Activated CD4-positive, alpha-beta T cell treated with anti-CD3 and anti-CD28 coated beads, Interleukin-2, amount 10 ng/mL, durations not matched to agents 7 days and 5 days (primary cell): Measurements from ENCODE around the gene OR2D2. TPM values are rescaled to one million over a fixed set of nuclear protein-coding genes. Genes with fewer than 3 reads are reported as not detected.

Experiments
- CTCF ChIA-PET: fragments of 350-600 bp; sonication (Branson Sonifier 250); formaldehyde crosslinking; loops from one replicate; lab custom pipeline; 2021; ENCODE audit warnings: antibody characterized with exemption; lab: Charles Lee
- POLR2A ChIA-PET: fragments of 350-600 bp; sonication (Branson Sonifier 250); formaldehyde crosslinking; loops from one replicate; lab custom pipeline; 2021; ENCODE audit warnings: antibody characterized with exemption; lab: Charles Lee
- DNase-seq: peaks from one replicate; pipeline ENCODE4 v3.0.0-alpha.2; 2020
- H3K27ac Mint-ChIP-seq: one replicate; pipeline ENCODE4 v1.8.0; 2021; ENCODE audit warnings: mild to moderate bottlenecking, moderate library complexity, mixed read lengths
- H3K27me3 Mint-ChIP-seq: one replicate; pipeline ENCODE4 v1.8.0; 2021; ENCODE audit warnings: mixed read lengths
- H3K36me3 Mint-ChIP-seq: one replicate; pipeline ENCODE4 v1.8.0; 2021; ENCODE audit warnings: low read depth, mixed read lengths
- H3K4me1 Mint-ChIP-seq: one replicate; pipeline ENCODE4 v1.8.0; 2021; ENCODE audit warnings: mixed read lengths
- H3K4me3 Mint-ChIP-seq: one replicate; pipeline ENCODE4 v1.8.0; 2021; ENCODE audit warnings: mild to moderate bottlenecking, moderate library complexity, mixed read lengths
- H3K9me3 Mint-ChIP-seq: one replicate; pipeline ENCODE4 v1.8.0; 2021; ENCODE audit warnings: mixed read lengths
- total RNA-seq, 2 experiments: library from RNA; stranded (reverse); gene quantifications; one replicate each; pipeline ENCODE4 v1.2.3, GENCODE V29; 2021

The OR2D2 gene, protein sequence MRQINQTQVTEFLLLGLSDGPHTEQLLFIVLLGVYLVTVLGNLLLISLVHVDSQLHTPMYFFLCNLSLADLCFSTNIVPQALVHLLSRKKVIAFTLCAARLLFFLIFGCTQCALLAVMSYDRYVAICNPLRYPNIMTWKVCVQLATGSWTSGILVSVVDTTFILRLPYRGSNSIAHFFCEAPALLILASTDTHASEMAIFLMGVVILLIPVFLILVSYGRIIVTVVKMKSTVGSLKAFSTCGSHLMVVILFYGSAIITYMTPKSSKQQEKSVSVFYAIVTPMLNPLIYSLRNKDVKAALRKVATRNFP
- not detected for total RNA-seq

DNA sequence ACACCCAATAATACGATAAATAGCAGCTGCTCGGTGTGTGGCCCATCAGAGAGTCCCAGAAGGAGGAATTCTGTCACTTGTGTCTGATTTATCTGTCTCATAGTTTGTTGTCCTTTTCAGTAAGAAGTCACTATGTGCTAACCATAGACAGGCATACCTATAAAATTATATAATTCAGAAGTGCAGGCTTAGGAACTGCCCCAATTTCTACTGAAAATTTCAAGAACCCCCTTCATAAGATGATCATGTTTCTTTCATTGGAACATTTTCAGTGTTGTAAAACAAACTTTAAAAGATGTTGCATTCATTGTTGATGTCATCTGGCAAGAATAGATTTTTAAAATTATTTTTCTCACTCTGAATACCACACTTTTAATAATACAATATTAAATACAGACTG is at the start of gene OR2D2:
TSS of gene OR2D2 (minus strand) at position 101 of the 400 bp plus-strand sequence. CDS start at position 101, 0 bp downstream.
- Mint-ChIP-seq H3K27ac (no peak within 1 kb of the TSS), H3K27me3 (peaks cover 6% of the 10 kb centered on the region), H3K36me3 (no peaks in the 10 kb centered on the region), H3K4me3 (no peak within 1 kb of the TSS), H3K4me1 (no peaks in the 10 kb centered on the region), H3K9me3 (no peaks in the 10 kb centered on the region)
- POLR2A ChIA-PET, result no interaction called here
- CTCF ChIA-PET, result no interaction called here
- no peak for DNase-seq

DNA sequence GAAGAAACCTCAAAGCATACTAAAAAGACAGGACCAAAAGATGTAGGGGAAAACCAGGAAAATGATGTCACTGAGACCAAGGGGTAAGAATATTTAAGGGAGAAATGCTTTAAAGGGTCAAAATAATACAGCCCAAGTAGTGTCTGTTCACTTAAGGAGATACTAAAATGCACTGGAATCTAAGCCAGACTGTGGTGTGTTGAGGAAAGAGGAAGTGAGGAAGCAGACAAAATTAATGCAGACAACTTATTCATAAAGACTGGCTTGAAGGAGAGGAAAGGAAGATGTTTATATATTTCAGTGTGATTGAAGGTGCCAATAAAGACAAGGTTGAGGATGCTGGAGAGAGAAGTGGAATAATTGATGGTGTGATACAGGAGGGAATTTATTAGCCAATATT is 49.7 kb upstream of the OR2D2 start:
- Mint-ChIP-seq H3K27me3 (no peaks in the 10 kb centered on the region), H3K27ac (no peak overlapping the region), H3K4me1 (no peaks in the 10 kb centered on the region), H3K9me3 (no peaks in the 10 kb centered on the region), H3K4me3 (no peak overlapping the region), H3K36me3 (no peaks in the 10 kb centered on the region)
- DNase-seq, result no peak
- CTCF ChIA-PET, result no interaction called here
- POLR2A ChIA-PET, result no interaction called here

DNA sequence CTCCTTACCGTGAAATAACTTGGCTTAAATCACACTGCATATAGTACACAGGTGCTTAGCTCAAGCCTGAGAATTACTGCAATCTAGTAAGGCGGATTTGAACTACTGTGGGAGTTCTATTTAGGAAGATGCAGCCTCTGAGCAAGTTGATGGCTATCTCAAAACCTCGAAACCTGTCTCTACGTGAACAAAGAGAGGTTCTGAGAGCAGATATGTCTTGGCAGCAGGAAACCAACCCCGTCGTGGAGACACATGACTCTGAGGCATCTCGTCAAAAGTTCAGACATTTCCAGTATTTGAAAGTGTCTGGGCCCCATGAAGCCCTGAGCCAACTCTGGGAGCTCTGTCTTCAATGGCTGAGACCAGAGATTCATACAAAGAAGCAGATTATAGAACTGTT is 39.8 kb upstream of the OR2D2 start:
- peak; percentile 33 for DNase-seq
- peaks cover 18% of the 10 kb centered on the region for H3K4me1 Mint-ChIP-seq
- peaks cover 8% of the 10 kb centered on the region for H3K27me3 Mint-ChIP-seq
- ChIA-PET CTCF (no interaction called here), POLR2A (no interaction called here)
- H3K27ac Mint-ChIP-seq, result no peak overlapping the region
- no peaks in the 10 kb centered on the region for H3K9me3 Mint-ChIP-seq
- H3K4me3 Mint-ChIP-seq, result no peak overlapping the region
- H3K36me3 Mint-ChIP-seq, result peaks cover 5% of the 10 kb centered on the region

DNA sequence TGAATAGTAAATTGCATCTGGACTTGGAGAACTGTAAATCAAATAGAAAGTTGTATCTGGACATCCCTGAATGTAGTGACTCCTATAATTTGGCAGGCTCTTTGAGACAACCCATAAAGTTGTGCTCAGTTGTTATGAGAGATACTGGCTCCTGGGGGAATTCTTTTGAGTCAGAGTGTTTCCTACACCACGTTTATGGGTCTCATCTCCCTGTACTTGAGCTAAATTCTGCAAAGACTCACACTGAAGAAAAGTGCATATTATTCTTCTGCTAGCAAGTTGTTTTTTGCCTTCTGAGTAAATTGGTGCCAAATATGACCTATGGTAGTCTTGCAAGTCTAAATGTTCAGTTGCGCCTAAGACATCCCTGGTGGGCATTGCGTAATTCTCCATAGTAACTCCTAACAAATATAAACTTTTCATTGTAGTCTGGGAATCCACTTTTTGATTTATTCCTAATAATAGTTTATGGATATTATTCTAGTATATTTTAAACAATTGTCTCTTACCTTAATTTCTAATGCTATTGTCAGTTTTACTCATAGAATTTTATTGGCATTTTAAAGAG is 38.9 kb upstream of the OR2D2 start:
- Mint-ChIP-seq H3K9me3 (no peaks in the 10 kb centered on the region), H3K4me3 (no peak overlapping the region), H3K36me3 (peaks cover 5% of the 10 kb centered on the region), H3K4me1 (peaks cover 23% of the 10 kb centered on the region), H3K27ac (no peak overlapping the region), H3K27me3 (peaks cover 13% of the 10 kb centered on the region)
- ChIA-PET CTCF (no interaction called here), POLR2A (no interaction called here)
- DNase-seq, result no peak

DNA sequence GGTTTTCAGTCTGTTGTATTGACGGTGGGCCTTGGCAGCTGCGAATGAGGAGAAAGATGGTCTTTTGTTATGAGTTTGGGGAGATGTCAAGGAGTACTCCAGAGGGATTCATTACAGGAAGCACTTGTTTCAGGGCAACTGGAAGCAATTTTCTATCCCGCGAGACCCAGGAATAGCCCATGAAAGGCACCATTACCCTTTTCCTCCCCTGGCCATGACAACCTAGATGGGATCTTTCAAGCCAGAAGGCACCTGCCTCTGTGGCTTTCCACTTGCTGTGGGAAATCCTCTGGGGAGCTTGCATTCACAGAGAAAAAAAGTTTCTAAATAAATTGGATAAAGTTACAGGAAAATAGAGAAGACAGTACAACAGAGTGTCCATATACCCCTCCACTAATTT is 36.6 kb upstream of the OR2D2 start:
- Mint-ChIP-seq H3K4me3 (no peak overlapping the region), H3K4me1 (peaks cover 29% of the 10 kb centered on the region), H3K9me3 (no peaks in the 10 kb centered on the region), H3K27ac (no peak overlapping the region), H3K27me3 (peaks cover 28% of the 10 kb centered on the region), H3K36me3 (peaks cover 5% of the 10 kb centered on the region)
- ChIA-PET CTCF (no interaction called here), POLR2A (no interaction called here)
- no peak for DNase-seq

DNA sequence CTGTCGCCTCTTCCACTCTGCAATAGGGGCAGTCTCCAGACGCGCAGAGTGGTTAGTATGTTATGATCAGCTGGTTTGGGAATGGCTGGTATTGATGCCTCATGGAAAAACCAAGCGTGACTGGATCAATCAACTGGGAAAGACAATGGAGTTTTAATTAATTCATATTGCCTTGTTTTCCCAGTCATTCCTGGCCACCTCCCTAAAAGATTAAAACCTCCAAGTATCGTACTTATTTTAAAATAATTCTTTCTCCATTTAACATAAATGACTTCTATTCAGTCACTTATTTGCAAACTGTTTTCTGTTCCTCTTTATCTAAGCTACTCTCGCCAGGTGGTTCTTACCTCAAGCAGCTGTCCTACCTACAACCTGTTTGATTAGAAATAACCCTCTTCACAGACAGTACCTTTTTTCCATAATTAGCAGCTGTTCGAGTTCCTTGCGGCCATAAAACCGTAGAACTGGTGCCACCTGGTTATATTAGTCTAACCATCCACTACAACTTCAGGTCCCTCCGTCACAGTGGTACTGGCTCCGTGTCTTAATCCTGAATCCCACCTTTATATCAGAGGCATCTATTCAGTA is 34.8 kb upstream of the OR2D2 start:
- Mint-ChIP-seq H3K4me3 (peak overlapping the region; percentile 83), H3K36me3 (no peaks in the 10 kb centered on the region), H3K27me3 (peaks cover 30% of the 10 kb centered on the region), H3K27ac (peak overlapping the region; percentile 4), H3K4me1 (peaks cover 21% of the 10 kb centered on the region), H3K9me3 (no peaks in the 10 kb centered on the region)
- CTCF ChIA-PET, result no interaction called here
- POLR2A ChIA-PET, result no interaction called here
- DNase-seq, result no peak

DNA sequence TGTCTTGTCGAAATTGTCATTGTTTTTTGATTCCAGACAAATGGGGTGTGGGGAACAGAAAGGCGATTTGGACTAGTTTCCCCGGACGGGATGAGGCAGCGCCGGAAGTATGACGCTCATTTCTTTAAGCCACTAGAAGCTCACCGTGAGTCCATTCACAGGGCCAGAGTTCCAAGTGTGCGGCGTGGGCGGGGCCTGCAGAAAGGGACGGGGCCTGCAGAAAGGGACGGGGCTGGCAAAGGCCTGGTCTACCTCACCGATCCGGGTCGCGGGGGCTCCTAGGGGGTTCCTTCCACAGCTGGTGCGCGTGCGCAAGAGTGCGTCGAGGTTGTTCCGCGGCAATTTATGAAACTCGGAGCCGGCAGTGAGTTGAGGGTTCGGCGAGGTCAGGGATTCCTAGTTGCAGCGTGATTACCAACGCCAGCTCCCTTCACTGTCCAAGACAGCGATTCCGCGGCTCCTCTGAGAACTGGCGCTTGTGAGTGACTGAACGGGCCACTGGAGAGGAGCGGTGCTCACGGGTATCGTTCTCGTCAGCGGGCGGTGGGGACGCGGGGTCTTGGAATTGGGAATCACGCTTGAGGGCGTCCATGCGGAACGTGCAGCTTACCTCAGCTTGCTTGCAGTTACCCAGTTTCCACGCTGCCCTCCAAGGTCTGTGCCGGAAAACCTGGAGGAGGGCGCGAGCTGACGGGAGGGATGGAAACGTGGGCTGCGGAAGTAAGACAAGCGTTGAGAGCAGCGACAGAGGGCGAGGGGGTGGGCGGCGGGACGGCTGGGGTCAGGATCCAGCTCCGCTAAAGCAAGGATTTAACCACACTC is 34.1 kb upstream of the OR2D2 start, which contains the start of gene ZNF215:
TSS of gene ZNF215 (plus strand) at position 219 of the 822 bp plus-strand sequence. CDS start 5,847 bp downstream, outside the sequence.
- POLR2A ChIA-PET, result no interaction called here

DNA sequence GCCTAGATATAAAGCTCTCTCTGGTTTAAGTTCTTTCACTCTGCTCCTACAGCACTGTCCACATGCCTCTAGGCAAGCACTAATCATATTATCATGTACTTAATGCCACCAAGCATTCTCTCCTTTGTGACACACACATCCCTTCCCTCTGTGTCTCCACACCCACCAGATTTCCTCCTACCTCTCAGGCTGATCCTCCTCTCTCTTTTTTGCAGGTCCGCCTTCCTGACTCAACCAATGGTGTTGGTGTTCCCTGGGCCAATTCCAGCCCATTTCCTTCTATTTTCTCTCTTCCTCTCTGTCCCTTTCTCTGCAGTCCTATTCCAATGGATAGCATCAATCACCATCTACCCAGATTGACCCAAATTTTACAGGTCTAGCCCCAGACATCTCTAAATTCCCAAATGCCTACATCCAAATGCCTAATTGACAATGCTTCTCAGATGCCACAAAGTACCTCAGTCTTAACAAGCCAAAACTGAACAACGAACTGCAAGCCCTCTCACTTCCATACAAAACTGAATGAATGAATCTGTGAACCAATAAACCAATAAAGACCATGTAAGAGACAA is 33.4 kb upstream of the OR2D2 start:
- ChIA-PET POLR2A (no interaction called here), CTCF (no interaction called here)
- Mint-ChIP-seq H3K27me3 (peaks cover 38% of the 10 kb centered on the region), H3K36me3 (no peaks in the 10 kb centered on the region), H3K9me3 (no peaks in the 10 kb centered on the region), H3K4me3 (peak overlapping the region; percentile 83), H3K27ac (peak overlapping the region; percentile 76), H3K4me1 (peaks cover 17% of the 10 kb centered on the region)
- DNase-seq, result no peak

More for the DNA sequence above, 34.1 kb upstream of the OR2D2 start, which contains the start of gene ZNF215:
- H3K4me1 Mint-ChIP-seq, result peaks cover 17% of the 10 kb centered on the region
- CTCF ChIA-PET, result no interaction called here
- peak within 1 kb of the TSS; percentile 76 for H3K27ac Mint-ChIP-seq
- DNase-seq, result peak; percentile 47
- no peaks in the 10 kb centered on the region for H3K36me3 Mint-ChIP-seq
- peaks cover 34% of the 10 kb centered on the region for H3K27me3 Mint-ChIP-seq
- no peaks in the 10 kb centered on the region for H3K9me3 Mint-ChIP-seq
- peak within 1 kb of the TSS; percentile 83 for H3K4me3 Mint-ChIP-seq

DNA sequence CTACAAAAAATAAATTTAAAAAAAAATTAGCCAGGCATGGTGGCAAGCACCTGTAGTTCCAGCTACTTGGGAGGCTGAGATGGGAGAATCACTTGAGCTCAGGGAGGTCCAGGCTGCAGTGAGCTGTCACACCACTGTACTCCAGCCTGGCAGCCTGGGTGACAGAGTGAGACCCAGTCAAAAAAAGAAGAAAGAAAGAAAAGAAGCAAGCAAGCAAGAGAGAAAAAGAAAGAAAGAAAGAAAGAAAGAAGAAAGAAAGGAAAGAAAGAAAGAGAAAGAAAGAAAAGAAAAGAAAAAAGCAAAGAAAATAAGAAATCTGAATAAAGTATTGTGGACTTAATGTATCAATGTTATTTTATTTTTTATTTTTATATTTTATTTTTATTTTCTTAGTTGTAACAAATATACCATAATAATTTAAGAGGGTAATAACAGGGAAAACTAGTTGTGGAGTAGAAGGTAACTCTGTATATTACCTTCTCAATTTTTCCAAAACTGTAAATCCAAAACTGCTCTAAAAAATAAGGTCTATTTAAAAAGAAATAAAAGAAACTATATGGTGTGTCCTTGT is 32.8 kb upstream of the OR2D2 start:
- Mint-ChIP-seq H3K4me1 (peaks cover 17% of the 10 kb centered on the region), H3K36me3 (no peaks in the 10 kb centered on the region), H3K27ac (no peak overlapping the region), H3K27me3 (peaks cover 38% of the 10 kb centered on the region), H3K9me3 (no peaks in the 10 kb centered on the region), H3K4me3 (no peak overlapping the region)
- CTCF ChIA-PET, result no interaction called here
- DNase-seq, result no peak
- POLR2A ChIA-PET, result no interaction called here

DNA sequence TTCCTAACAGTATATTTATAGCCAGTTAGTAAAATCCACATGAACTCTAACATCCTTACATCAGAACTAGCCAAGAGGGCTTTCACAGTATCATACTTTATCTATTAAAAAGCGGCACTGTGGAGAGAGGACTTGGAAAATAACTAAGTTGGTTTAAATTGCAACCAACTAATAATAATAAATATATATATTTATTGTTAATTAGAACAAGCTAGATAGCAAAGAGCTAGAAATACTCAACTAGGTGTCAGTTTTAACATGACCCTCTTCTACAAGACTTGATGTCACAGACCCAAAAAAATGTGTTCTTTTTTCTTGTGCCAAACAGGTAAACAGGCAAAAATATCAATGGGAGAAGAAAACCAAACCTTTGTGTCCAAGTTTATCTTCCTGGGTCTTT is 28.4 kb upstream of the OR2D2 start, which contains the start of gene OR2D3:
TSS of gene OR2D3 (plus strand) at position 301 of the 400 bp plus-strand sequence. CDS start at position 301, 0 bp downstream.
- H3K27ac Mint-ChIP-seq, result no peak within 1 kb of the TSS
- H3K9me3 Mint-ChIP-seq, result peaks cover 3% of the 10 kb centered on the region
- peaks cover 2% of the 10 kb centered on the region for H3K4me1 Mint-ChIP-seq
- peaks cover 24% of the 10 kb centered on the region for H3K27me3 Mint-ChIP-seq
- no peak within 1 kb of the TSS for H3K4me3 Mint-ChIP-seq
- POLR2A ChIA-PET, result no interaction called here
- CTCF ChIA-PET, result no interaction called here
- DNase-seq, result no peak
- H3K36me3 Mint-ChIP-seq, result peaks cover 1% of the 10 kb centered on the region

DNA sequence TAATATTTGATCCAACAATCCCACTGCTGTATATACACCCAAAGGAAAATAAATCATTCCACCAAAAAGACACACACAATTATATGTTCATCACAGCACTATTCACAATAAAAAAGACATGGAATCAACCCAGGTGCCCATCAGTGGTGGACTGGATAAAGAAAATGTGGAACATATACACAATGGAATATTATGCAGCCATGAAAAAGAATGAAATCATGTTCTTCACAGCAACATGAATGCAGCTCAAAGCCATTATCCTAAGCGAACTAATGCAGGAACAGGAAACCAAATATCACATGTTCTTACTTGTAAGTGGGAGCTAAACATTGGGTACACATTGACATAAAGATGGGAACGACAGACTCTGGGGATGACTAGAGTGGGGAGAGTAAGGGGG is 27.4 kb upstream of the OR2D2 start:
- no peaks in the 10 kb centered on the region for H3K4me1 Mint-ChIP-seq
- peaks cover 3% of the 10 kb centered on the region for H3K9me3 Mint-ChIP-seq
- H3K4me3 Mint-ChIP-seq, result no peak overlapping the region
- H3K27ac Mint-ChIP-seq, result no peak overlapping the region
- no peak for DNase-seq
- CTCF ChIA-PET, result interaction anchor here (0.6 kb wide), 1 partner anchor 494 kb away, joined by 3 read pairs; no protein-coding TSS in a partner anchor
- POLR2A ChIA-PET, result no interaction called here
- H3K27me3 Mint-ChIP-seq, result peaks cover 19% of the 10 kb centered on the region
- H3K36me3 Mint-ChIP-seq, result peaks cover 1% of the 10 kb centered on the region

DNA sequence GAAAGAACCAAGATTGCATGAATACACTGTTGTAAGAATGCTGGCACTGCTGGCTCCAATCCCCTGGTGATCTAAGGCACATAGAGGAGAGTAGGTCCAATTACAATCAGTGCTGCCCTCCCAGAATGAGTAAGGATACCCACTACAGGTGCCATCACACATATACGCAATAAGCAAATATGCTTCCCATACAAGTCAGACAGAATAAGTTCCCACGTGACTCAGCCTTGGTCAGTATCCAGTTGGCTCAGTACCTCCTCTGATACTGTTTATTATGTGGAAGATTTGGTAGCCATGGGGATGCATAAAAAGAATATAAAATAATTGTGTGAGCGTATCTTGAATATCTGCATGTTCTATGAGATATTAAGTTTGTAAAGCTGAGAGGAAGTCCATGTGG is 19.6 kb upstream of the OR2D2 start:
- POLR2A ChIA-PET, result no interaction called here

More for the DNA sequence above, 19.6 kb upstream of the OR2D2 start:
- DNase-seq, result no peak
- H3K4me3 Mint-ChIP-seq, result no peak overlapping the region
- H3K27me3 Mint-ChIP-seq, result peaks cover 4% of the 10 kb centered on the region
- H3K9me3 Mint-ChIP-seq, result peaks cover 2% of the 10 kb centered on the region
- H3K4me1 Mint-ChIP-seq, result no peaks in the 10 kb centered on the region
- CTCF ChIA-PET, result no interaction called here
- H3K36me3 Mint-ChIP-seq, result no peaks in the 10 kb centered on the region
- H3K27ac Mint-ChIP-seq, result no peak overlapping the region
